Ishikawa (cell line): Measurements from ENCODE around the gene CIPC.

ENCODE experiments used
- EP300 ChIP-seq: IDR thresholded peaks from 2 replicates; pipeline ENCODE4 v1.6.1; 2012; ENCODE audit warnings: borderline replicate concordance
- TF ChIP-seq, protein P1 (sequence below): IDR thresholded peaks from 2 replicates; pipeline ENCODE4 v1.6.1; 2012; ENCODE audit warnings: low read depth, mild to moderate bottlenecking

DNA sequence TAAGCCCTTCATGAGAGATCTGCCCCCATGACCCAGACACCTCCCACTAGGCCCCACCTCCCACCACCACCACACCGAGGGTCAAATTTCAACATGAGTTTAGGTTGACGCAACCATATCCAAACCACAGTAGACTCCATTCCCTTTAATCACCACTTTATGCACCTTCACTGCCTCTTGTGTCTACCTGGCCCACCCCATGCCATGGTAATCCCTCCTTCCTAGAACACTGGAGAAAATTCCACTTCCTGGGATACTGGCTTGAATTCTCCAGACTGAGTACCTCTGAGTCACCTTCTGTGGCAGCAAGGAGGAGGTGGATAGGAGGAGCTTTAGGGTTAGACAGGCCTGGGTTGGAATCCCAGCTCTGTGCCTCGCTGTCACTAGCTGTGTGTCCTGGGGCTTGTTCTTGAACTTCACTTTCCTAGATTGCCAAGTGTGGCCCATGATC lies 26.1 kb upstream of the CIPC start:
- no peak for TF ChIP-seq EP300
- TF ChIP-seq, protein P1, sequence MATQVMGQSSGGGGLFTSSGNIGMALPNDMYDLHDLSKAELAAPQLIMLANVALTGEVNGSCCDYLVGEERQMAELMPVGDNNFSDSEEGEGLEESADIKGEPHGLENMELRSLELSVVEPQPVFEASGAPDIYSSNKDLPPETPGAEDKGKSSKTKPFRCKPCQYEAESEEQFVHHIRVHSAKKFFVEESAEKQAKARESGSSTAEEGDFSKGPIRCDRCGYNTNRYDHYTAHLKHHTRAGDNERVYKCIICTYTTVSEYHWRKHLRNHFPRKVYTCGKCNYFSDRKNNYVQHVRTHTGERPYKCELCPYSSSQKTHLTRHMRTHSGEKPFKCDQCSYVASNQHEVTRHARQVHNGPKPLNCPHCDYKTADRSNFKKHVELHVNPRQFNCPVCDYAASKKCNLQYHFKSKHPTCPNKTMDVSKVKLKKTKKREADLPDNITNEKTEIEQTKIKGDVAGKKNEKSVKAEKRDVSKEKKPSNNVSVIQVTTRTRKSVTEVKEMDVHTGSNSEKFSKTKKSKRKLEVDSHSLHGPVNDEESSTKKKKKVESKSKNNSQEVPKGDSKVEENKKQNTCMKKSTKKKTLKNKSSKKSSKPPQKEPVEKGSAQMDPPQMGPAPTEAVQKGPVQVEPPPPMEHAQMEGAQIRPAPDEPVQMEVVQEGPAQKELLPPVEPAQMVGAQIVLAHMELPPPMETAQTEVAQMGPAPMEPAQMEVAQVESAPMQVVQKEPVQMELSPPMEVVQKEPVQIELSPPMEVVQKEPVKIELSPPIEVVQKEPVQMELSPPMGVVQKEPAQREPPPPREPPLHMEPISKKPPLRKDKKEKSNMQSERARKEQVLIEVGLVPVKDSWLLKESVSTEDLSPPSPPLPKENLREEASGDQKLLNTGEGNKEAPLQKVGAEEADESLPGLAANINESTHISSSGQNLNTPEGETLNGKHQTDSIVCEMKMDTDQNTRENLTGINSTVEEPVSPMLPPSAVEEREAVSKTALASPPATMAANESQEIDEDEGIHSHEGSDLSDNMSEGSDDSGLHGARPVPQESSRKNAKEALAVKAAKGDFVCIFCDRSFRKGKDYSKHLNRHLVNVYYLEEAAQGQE = no peak
